ENCODE data around the gene KIAA1549.

The KIAA1549 gene

GRCh38 chr7:138975343-138976104 lies 5.7 kb downstream of the KIAA1549 start:
- in situ Hi-C loops (cut with MboI; ENCODE audit: low sequenced_read_pairs) = no loop called here

- in situ Hi-C loops (cut with MboI; ENCODE audit: low sequenced_read_pairs) = no loop called here
Observed at GRCh38 chr7:138974675-138975292, 6.4 kb downstream of the KIAA1549 start.

- in situ Hi-C loops (cut with MboI; ENCODE audit: low sequenced_read_pairs) = no loop called here
Observed at GRCh38 chr7:138974103-138974502, 7.1 kb downstream of the KIAA1549 start.

GRCh38 chr7:138970952-138971351 lies 10.2 kb downstream of the KIAA1549 start:
- in situ Hi-C loops (cut with MboI; ENCODE audit: low sequenced_read_pairs) = no loop called here

- in situ Hi-C loops (cut with MboI; ENCODE audit: low sequenced_read_pairs) = no loop called here
Observed at GRCh38 chr7:138970446-138970845, 10.7 kb downstream of the KIAA1549 start.

GRCh38 chr7:138967159-138967558 lies 14.0 kb downstream of the KIAA1549 start:
- in situ Hi-C loops (cut with MboI; ENCODE audit: low sequenced_read_pairs) = no loop called here

- in situ Hi-C loops (cut with MboI; ENCODE audit: low sequenced_read_pairs) = no loop called here
Observed at GRCh38 chr7:138964624-138965436, 16.4 kb downstream of the KIAA1549 start.

- in situ Hi-C loops (cut with MboI; ENCODE audit: low sequenced_read_pairs) = no loop called here
Observed at GRCh38 chr7:138963675-138964074, 17.5 kb downstream of the KIAA1549 start.

GRCh38 chr7:138962561-138963270 lies 18.5 kb downstream of the KIAA1549 start:
- in situ Hi-C loops (cut with MboI; ENCODE audit: low sequenced_read_pairs) = no loop called here

GRCh38 chr7:138961159-138961558 lies 20.0 kb downstream of the KIAA1549 start:
- in situ Hi-C loops (cut with MboI; ENCODE audit: low sequenced_read_pairs) = no loop called here

GRCh38 chr7:138958391-138958956 lies 22.7 kb downstream of the KIAA1549 start:
- in situ Hi-C loops (cut with MboI; ENCODE audit: low sequenced_read_pairs) = no loop called here

GRCh38 chr7:138957753-138958390 lies 23.3 kb downstream of the KIAA1549 start:
- in situ Hi-C loops (cut with MboI; ENCODE audit: low sequenced_read_pairs) = no loop called here

- in situ Hi-C loops (cut with MboI; ENCODE audit: low sequenced_read_pairs) = no loop called here
Observed at GRCh38 chr7:138957217-138957616, 24.0 kb downstream of the KIAA1549 start.

GRCh38 chr7:138954545-138955475 lies 26.4 kb downstream of the KIAA1549 start:
- in situ Hi-C loops (cut with MboI; ENCODE audit: low sequenced_read_pairs) = no loop called here

GRCh38 chr7:138952791-138953190 lies 28.4 kb downstream of the KIAA1549 start:
- in situ Hi-C loops (cut with MboI; ENCODE audit: low sequenced_read_pairs) = no loop called here

- in situ Hi-C loops (cut with MboI; ENCODE audit: low sequenced_read_pairs) = no loop called here
Observed at GRCh38 chr7:138951953-138952352, 29.2 kb downstream of the KIAA1549 start.

- in situ Hi-C loops (cut with MboI; ENCODE audit: low sequenced_read_pairs) = no loop called here
Observed at GRCh38 chr7:138949421-138950088, 31.6 kb downstream of the KIAA1549 start.

- in situ Hi-C loops (cut with MboI; ENCODE audit: low sequenced_read_pairs) = no loop called here
Observed at GRCh38 chr7:138948403-138948802, 32.8 kb downstream of the KIAA1549 start.

- in situ Hi-C loops (cut with MboI; ENCODE audit: low sequenced_read_pairs) = no loop called here
Observed at GRCh38 chr7:138945821-138946220, 35.4 kb downstream of the KIAA1549 start.
